ENCODE results near the gene CDKN2C.

CDKN2C gene

DNA sequence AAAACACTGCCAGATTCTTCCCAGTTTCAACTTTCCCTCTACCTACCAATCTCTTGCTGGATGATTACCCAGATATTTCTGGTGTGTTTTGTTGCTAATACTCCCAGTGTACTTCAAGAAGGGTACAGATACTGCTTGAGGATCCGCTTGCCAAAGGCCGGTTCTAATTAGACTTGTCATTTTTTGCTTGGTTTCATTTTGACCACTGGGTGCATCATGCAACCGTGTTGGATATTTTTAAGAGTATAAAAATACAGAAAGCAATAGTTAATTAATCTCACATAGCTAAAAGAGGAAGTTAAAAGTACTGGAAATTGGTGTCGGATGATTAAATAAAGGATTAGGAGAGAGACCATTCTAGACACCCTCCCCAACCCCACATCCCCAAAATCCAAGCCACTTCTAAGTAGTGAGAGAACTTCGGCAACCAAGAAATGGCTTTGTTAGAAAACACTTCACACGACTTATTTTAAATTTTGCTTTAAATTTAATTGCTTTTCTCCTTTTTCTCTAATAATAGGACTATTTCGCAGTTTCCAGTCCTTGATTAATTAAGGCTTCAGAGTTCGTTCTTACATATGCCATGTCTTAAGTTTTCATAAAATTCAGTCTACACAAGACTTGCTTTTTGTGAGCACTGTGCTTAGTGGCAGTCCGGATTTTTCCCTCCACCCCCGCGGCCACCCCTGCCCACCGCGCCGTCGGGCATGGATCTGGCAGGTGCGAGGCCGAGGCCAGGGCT lies 2.5 kb upstream of the CDKN2C start:
- peak overlapping the region; percentile 87 for H3K27ac ChIP-seq
- TF ChIP-seq ZFX (IDR thresholded peaks at IDR 0.05): no peak
- TF ChIP-seq CTCF (conservative IDR thresholded peaks at IDR 0.05): no peak

DNA sequence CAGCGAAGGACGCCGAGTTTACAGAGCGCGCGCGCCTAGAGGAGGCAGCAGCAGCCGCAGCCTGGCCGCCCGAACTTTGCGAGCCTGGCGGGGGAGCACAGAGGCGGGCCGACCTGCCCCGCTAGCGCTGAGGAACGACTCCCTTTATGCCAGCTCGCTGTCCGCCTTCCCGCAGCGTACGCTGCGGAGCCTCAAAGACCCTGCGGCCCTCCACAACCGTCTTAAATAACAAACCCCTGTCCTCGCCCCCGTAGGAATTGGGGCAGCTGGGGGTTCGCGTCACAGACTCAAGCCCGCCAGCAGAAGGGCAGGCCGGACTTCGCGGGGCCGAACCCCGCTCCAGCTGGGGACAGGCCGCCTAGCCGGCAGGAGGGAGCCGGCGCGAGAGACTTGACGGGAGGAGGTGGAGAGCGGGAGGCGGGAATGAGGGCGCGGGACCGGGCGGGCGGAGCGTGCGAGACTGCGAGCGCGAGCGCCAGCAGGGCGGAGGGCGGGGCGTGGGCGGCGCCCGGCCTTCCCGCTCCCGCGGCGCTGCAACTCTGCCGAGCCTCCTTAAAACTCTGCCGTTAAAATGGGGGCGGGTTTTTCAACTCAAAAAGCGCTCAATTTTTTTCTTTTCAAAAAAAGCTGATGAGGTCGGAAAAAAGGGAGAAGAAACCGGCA lies 1.8 kb upstream of the CDKN2C start:
- TF ChIP-seq CTCF (conservative IDR thresholded peaks at IDR 0.05) (peak; percentile 71), ZFX (IDR thresholded peaks at IDR 0.05) (peak; percentile 67)

GRCh38 chr1:50968821-50969610 lies 1.0 kb upstream of the CDKN2C start:
- TF ChIP-seq CTCF (conservative IDR thresholded peaks at IDR 0.05): no peak
- peak; percentile 61 for TF ChIP-seq ZFX (IDR thresholded peaks at IDR 0.05)
- H3K27ac ChIP-seq: peak overlapping the region; percentile 87

More for the DNA sequence above, 1.8 kb upstream of the CDKN2C start:
- peak overlapping the region; percentile 87 for H3K27ac ChIP-seq

DNA sequence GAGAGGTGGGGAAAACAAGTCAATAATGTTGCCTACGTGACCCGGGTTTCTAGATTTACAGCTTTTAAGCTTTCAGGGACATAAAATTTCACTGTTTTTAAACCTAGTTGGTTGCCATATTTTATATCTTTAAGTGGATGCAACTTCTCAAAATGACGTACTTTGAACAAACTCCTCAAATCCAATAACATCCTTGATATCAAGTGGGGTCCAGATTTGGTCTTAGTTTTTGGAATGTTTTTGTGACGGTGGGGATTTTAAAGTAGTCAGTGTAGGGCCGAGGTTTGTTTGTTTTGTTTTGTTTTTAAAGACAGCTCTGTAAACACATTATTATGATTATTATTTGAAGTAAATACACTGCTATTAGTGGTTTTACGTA lies 453 bp downstream of the CDKN2C start:
- peak overlapping the region; percentile 87; the same call in 1 of the 2 replicates for H3K27ac ChIP-seq
- TF ChIP-seq CTCF (conservative IDR thresholded peaks at IDR 0.05) (no peak), ZFX (IDR thresholded peaks at IDR 0.05) (no peak)

DNA sequence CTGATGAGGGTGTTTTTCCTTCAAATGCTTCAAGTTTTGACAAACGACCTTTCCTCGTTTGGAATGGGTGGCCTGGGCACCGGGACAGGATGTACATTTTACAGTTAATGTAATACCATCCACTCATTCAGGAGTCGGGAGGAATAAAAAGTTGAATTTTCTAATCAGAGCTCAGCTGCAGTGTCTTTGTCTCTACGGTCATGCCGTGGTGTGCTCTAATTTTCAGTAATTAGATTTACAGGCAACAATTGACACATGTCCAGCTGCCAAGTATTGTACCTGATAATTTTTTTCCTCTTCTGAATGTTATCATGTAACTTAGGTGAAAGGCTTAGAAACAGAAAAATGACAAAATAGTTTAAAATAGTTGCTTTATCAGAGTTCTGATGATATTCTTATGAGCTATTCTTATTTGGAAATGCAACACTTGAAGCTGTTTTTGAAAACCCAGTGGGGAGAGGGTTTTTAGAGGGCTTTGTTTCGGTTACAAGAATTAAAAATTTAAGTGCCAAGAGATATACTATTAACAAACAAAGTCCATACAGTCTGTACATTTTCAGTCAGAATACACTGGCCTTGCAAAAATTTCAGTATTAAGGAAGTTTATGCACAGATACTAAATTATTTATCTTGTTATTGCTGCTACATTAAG lies 1.0 kb downstream of the CDKN2C start:
- no peak overlapping the region for H3K27ac ChIP-seq
- TF ChIP-seq CTCF (conservative IDR thresholded peaks at IDR 0.05): no peak
- no peak for TF ChIP-seq ZFX (IDR thresholded peaks at IDR 0.05)

- H3K27ac ChIP-seq: no peak overlapping the region
- TF ChIP-seq ZFX (IDR thresholded peaks at IDR 0.05) (no peak), CTCF (conservative IDR thresholded peaks at IDR 0.05) (no peak)
Observed at GRCh38 chr1:50971748-50972305, 1.8 kb downstream of the CDKN2C start.
